HG02981 (cell line): ENCODE results near the gene ZBTB12.
"Not testable (repeated sequence)": the region's sequence is repeated elsewhere in the genome, so short reads cannot be mapped to it uniquely, and the experiment has no call there.

Experiments
- ATAC-seq: cut with Tn5 transposase; IDR thresholded peaks from one replicate; pipeline ENCODE4 v1.9.1; 2021; ENCODE audit warnings: mild to moderate bottlenecking, moderate library complexity; ENCODE audit not compliant: unreplicated experiment

The ZBTB12 gene

DNA sequence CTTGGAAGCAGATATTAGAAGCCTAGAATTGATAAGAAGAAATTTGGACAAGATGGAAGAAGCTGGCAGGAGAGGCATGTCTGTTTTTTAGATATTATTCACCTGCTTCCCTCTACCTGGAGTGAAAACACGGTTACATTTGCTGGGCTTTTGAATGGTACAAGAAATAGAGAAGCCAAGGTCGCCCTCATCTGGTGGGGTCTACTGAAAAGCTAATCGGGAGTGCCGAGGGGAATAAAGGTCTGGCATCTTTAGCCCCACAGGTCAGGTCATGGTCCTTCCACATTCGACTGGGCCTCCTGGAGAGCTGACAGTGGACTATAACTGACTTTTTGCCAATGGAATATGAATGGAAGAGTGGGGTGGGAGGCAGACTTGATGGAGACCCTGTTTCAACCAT lies 21.1 kb upstream of the ZBTB12 start:
- ATAC-seq = no peak

GRCh38 chr6:31920811-31921210 lies 18.9 kb upstream of the ZBTB12 start:
- no peak for ATAC-seq

- no peak for ATAC-seq
Observed at GRCh38 chr6:31919624-31920303, 17.9 kb upstream of the ZBTB12 start.

DNA sequence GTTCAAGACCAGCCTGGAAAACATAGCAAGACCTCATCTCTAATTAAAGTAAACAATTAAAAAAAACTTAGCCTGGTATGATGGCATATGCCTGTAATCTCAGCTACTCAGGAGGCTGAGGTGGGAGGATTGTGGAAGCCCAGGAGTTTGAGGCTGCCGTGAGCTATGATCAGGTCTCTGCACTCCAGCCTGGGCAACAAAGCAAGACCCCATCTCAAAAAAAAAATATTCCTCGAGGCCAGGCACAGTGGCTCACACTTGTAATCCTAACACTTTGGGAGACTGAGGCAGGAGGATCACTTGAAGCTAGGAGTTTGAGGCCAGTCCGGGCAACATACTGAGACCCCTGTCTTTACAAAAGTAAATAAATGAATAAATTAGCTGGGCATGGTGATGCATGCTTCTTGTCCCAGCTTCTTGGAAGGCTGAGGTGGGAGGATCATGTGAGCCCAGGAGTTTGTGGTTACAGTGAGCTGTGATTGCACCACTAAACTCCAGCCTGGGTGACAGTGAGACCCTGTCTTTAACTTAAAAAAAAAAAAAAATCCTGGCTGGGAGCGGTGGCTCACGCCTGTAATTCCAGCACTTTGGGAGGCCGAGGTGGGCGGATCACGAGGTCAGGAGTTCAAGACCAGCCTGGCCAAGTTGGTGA lies 16.3 kb upstream of the ZBTB12 start:
- no peak for ATAC-seq

GRCh38 chr6:31915756-31916155 lies 13.9 kb upstream of the ZBTB12 start:
- ATAC-seq = no peak

- ATAC-seq = no peak
Observed at GRCh38 chr6:31915351-31915750, 13.5 kb upstream of the ZBTB12 start.

GRCh38 chr6:31911826-31912585 lies 10.1 kb upstream of the ZBTB12 start:
- no peak for ATAC-seq

DNA sequence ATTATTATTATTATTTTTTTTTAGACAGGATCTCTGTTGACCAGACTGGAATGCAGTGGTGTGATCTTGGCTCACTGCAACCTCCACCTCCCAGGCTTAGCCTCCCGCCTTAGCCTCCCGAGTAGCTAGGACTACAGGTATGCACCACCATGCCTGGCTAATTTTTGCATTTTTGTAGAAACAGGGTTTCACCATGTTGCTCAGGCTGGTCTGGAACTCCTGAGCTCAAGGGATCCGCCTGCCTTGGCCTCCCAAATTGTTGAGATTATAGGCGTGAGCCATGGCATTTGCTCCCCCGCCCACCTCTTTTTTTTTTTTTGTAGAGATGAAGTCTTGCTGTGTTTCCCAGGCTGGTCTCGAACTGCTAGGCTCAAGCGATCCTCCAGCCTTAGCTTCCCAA lies 7.4 kb upstream of the ZBTB12 start:
- not testable (repeated sequence) for ATAC-seq

- ATAC-seq = peak; percentile 85
Observed at GRCh38 chr6:31908791-31909190, 6.9 kb upstream of the ZBTB12 start.

DNA sequence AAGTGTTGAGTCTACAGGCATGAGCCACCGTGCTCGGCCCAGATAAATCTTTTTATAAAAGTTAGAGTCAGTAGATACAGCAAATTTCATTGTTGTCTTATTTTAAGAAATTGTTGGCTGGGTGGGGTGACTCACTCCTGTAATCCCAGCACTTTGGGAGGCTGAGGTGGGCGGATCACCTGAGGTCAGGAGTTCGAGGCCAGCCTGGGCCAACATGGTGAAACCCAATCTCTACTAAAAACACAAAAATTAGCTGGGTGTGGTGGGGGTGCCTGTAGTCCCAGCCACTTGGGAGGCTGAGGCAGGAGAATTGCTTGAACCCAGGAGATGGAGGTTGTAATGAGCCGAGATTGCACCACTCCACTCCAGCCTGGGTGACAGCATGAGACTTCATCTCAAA lies 6.4 kb upstream of the ZBTB12 start:
- not testable (repeated sequence) for ATAC-seq

DNA sequence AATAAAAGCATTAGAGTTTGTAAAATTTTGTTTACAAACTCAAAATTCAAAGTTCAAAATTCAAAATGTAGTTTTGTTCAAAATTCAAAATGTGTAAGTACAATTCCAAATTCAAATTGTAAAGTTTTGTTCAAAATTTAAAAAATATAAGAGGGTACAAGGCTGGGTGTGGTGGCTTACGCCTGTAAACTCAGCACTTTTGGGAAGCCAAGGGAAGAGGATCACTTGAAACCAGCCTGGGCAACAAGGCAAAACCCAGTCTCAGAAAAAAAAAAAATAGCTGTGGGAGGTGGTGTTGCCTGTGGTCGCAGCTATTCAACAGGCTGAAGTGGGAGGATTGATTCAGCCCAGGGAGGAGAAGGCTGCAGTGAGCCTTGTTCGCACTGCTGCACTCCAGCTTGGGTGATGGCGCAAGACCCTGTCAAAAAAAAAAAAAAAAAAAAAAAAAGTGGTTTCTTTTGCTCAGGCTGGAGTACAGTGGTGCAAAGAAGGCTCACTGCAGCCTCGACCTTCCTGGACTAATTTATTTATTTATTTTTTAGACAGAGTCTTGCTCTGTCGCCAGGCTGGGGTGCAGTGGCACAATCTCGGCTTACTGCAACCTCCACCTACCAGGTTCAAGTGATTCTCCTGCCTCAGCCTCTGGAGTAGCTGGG lies 5.4 kb upstream of the ZBTB12 start:
- no peak for ATAC-seq

- ATAC-seq = not testable (repeated sequence)
Observed at GRCh38 chr6:31906727-31907126, 4.8 kb upstream of the ZBTB12 start.

GRCh38 chr6:31906122-31906521 lies 4.2 kb upstream of the ZBTB12 start:
- no peak for ATAC-seq

- no peak for ATAC-seq
Observed at GRCh38 chr6:31905041-31905440, 3.2 kb upstream of the ZBTB12 start.

DNA sequence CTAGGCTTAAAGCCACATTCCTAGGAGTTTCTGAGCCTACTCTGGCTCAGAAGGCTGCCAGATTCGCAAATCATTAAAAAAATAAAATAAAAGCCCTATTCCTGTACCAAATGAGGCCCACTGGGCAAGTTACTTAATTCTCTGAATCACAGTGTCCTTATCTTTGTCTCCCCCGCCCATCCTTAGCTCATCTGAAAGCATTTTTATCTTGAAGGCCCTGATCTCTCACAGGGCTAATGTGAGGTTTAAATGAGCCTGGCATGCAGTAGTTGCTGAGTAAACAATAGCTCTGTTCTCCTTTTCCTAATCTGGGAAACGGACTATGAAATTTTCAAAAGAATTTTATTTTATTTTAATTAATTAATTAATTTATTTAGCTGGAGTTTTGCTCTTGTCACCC lies 2.1 kb upstream of the ZBTB12 start:
- no peak for ATAC-seq

DNA sequence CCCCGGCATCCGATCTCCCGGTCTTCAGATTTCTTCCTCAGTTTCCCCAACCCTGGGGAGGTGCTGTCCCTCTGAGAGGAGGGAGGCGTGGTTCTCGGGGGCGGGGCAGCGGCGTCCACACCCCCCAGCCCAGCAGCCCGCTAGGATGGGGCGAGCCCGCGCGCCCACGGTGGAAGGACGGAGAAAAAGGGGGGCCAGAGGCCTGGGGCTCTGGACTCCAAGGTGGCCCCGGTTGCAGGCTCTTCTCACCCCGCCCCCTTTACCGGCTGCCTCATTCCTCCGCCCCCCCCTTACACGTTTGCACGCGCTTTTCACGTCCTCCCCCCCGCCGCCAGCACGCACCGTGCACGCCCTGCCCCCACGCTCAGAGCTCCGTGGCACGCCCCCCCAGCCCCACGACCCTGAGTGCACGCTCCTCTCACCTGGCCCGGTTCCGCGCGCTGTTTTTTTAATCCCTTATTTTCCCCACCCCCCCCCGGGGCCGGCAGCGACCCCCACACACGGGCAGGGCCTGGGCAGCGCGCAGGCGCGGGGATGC lies 402 bp downstream of the ZBTB12 start:
- ATAC-seq = no peak

DNA sequence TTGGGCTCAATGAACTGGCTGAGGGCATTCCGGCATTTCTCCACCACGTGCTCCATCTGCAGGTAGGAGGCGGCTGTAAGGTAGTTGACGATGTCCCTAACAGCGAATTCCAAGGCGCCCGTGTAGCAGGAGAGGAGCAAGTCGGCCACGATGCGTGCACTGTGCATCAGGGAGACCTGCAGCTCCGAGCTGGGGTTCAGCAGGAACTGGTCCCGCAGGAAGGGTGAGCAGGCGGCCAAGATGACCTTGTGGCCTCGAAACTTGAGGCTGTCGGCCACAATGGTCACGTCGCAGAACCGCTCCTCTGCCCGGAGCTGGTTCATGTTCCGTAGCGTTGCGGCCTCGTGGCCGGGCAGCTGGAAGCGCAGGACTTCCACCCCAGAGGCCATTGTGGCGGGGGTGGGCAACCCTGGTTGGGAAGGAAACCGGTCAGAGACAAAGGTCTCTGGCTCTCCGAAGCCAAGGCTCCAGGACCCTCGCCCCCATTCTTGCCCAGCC lies 920 bp downstream of the ZBTB12 start:
- no peak for ATAC-seq

DNA sequence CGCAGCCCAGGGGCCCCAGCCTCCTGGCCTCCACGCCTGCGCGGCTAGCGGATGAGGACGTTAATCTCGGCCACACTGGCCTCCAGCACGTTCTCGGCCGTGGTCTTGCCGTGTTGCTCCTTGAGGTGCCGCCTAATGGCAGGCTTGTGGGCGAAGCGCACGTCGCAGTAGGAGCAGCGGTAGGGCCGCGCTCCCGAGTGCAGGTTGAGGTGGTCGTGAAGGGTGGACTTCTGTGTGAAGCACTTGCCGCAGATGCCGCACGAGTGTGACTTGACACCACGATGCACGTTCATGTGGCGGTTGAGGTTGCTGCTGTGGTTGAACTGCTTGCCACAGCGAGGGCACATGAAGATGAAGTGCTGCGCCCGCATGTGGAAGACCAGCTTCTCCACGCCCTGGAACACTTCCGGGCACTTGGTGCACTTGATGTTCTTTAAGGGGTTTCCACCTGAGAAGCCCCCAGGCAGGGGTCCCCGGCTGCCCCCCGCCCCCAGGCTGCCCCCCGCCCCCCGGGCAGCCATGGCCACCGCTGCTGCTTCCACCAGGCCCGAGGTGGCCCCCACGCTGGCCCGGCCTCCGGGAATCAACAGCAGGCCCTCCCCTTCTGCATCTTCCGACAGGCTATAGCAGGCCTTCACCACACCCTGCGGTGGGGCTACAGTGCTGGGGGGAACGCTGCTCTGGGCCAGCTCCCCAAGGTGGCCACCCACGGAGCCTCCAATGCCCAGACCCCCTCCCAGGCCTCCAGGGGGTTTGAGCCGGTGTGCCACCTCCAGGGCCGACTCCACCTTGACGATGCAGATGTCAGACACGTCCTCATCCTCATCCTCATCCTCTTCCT lies 1.8 kb downstream of the ZBTB12 start:
- no peak for ATAC-seq

DNA sequence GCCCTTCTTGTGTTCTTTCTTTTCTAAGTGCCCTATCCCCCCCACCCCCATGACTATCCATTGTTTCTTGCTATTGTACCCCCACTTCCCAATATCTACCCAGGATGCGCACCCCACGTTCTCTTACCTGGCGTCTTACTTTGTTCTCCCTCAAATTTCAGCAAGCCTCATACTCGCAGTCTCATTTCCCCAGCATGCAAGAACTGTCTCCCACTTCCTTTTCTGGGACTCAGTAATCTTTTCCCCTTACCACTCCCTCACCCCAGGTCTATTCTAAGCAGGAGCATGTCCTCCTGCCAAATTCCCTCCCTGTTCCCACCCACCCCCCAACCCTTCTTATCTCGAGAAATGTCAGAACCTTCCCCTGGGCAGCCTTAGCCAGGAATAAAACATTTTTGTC lies 2.7 kb downstream of the ZBTB12 start:
- no peak for ATAC-seq

DNA sequence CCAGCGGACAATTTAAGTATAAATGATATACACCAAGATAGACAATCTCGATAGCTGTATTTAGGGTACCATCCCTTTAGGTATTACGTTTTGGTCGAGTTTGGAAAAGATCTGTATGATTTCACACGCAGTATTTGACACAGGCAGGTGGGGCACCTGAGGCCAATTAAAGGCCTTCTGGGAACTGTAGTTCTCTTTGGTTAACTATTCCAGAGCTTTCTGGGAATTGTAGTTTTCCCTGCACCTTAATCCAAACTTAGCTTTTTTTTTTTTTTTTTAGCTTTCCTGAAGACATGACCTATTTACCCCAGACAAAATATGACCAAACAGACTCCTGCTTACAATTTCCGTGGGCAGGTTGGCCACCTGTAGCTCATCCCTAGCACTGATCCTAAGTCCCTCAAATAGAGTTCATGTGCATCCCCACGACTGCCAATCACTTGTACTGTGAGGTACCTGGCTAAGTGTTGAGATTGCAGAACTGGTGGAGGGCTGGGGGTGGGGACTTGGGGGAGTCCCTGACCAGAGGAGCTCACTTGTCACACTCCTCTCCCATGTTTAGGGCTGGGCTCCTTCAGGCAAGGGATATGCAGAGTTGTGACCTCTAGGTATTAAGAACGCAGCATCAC lies 3.4 kb downstream of the ZBTB12 start:
- ATAC-seq = no peak
